Left ventricle myocardium superior (tissue), 1 donor: Measurements from ENCODE around the gene SPSB3. TPM values are rescaled to one million over a fixed set of nuclear protein-coding genes. Genes with fewer than 3 reads are reported as not detected.

Experiments used
- ATAC-seq: fragments of 200-7000 bp; cut with Tn5 transposase; one replicate; pipeline ENCODE4 v1.9.1; 2020; ENCODE audit warnings: mild to moderate bottlenecking, moderate library complexity
- DNase-seq: peaks from one replicate; pipeline ENCODE4 v3.0.0-alpha.2; 2020
- intact Hi-C: fragments of 100-400 bp; cut with micrococcal nuclease; formaldehyde crosslinking; loops from one replicate; pipeline ENCODE4 v1.11.0; 2022
- microRNA-seq: library from miRNA; unstranded; fragments of <30 nt; microRNA quantifications from one replicate; pipeline ENCODE4 v1.2.0, GENCODE V29; 2020; ENCODE audit warnings: borderline number of aligned reads
- total RNA-seq: library from RNA; stranded (reverse); fragmentation: NEBNext Ultra II Directional; extraction: Animal tissue kit (Norgen Biotek cat#: 25700); gene quantifications from one replicate; pipeline ENCODE4 v1.2.1, GENCODE V29; 2021
- donor health status: DM: no; HTN: yes; CAD: no; lungs with severe emphysema.

Gene SPSB3
- total RNA-seq, 1 donor from 2014 or later = 40.8 TPM

DNA sequence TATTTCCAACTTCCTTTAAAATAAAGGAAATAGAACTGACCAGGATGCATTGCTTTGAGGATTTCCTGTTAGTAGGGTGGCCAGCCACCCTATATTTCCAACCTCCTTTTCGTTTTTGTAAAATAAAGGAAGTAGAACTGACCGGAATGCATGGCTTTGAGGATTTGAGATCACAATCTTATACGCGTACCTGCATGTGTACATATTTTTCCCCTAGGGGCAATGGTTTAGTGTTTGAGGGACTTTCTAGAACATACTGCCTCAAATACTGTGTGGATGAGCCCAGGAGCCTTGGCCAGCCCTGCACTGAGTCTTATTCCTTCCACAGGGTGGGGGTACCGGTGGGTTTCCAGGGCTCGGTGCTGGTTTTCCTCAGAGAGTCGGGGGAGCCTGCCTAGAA is 50.8 kb downstream of the SPSB3 start:
- intact Hi-C loops = no loop called here
- DNase-seq = no peak
- no peak for ATAC-seq

DNA sequence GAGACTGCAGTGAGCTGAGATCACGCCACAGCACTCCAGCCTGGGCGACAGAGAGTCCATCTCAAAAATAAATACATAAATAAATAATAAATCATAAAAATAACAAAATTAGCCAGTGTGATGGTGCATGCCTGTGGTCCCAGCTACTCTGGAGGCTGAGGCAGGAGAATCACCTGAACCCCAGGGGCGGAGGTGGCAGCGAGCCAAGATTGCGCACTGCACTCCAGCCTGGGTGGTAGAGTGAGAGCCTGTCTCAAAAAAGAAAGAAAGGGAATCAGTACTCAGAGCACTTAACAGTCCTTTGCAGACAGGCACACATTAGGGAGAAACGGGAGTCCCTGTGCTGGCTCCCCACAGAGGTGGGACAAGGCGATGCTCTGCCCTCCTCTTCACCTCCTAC is 51.3 kb downstream of the SPSB3 start:
- no peak for DNase-seq
- intact Hi-C loops = no loop called here
- ATAC-seq = no peak

DNA sequence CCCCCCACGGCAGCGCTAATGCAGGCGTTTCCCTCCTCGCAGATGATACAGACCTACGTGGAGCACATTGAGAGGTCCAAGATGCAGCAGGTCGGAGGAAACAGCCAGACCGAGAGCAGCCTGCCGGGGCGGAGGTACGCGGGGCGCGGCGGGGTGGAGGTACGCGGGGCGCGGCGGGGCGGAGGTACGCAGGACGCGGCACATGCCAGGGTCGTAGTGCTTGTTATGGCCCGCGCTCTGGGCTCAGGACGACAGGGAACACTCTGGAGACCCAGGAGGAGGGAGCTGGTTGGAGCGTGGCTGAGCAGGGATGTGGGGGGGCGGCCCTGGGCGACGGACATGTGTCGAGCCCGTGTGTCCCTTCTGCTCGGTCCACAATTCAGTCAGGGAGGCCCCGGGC is 52.9 kb downstream of the SPSB3 start:
- no peak for ATAC-seq
- intact Hi-C loops = no loop called here

DNA sequence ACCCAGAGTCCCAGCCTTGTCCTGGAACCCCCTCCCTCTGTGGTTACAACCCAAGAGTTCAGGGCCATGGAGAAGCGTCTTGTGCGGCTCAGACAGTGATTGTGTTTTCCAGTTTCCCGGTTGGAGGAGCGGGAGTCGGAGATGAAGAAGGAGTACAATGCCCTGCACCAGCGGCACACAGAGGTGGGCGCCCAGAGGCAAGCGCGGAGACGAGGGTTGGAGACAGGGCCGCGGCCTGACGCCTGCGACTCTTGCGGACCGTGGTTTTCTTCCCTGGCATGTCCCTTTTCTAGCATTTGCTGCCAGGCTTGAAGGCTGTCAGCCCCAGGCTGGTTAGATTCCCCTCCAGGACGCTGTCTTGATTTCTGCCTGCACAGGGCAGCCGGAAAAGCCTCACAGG is 53.3 kb downstream of the SPSB3 start:
- ATAC-seq = no peak
- intact Hi-C loops = no loop called here
- no peak for DNase-seq

More for the DNA sequence above, 52.9 kb downstream of the SPSB3 start:
- DNase-seq = no peak

DNA sequence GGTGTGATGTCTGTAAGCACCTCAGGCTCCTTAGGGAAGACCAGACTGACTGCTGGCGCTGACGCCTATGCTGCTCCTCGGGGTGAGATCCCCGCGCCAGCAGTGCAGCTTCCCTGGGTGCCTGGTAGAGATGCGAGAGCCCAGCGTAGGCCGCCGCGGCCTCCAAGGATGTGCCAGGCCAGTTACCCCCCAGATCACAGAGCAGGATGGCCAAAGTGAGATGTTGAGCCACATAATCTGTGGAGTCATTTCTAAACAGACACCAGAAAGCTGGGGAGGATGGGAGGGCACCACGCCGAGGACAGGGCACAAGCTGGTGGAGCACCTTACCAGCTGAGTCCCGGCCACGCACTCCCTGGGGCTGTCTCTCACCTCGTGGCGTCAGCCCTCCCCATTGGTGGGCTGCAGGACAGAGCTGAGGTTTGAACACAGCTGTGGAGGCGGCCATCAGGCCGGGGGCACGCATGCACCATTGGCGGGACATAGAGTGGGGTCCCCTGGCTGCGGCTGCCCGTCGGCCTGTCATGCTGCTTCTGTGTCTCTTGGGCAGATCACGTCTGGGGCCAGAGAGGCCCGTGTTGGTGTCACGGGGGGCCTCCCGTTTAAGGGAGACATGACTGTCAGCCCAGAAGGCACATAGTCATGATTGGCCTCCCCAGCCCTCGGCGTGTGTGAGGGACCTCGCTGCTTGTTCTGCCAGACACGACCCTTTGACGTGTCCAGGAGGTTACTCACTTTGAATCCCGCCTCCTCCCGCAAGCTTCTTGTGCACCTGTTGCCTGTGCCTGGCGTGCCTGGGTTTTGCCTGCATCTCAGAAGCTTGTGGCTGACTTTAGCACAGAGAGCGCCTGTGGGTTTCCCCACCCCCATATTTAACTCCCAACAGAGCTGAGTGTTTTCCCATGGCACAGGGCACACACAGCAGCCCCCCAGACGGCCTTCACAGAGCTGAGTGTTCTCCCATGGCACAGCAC is 54.4 kb downstream of the SPSB3 start:
- intact Hi-C loops = no loop called here
- no peak for DNase-seq
- ATAC-seq = no peak

Small RNA genes lying within 50 kb of the gene (microRNA-seq; reads per million reads assigned to microRNA genes)
- gene MIR3177 = not detected

Other genes with a start within 250 kb of the SPSB3 start
- 28.8 TPM for gene TMEM204, start 248.9 kb downstream of the SPSB3 start, total RNA-seq
- gene IFT140, start 170.5 kb downstream of the SPSB3 start, total RNA-seq = 7.5 TPM
- gene CRAMP1, start 170.2 kb downstream of the SPSB3 start, total RNA-seq = 11.3 TPM
- 41.6 TPM for gene JPT2, start 104.3 kb downstream of the SPSB3 start, total RNA-seq
- gene MAPK8IP3, start 76.4 kb downstream of the SPSB3 start, total RNA-seq = 80.3 TPM
- gene NME3, start 11.0 kb downstream of the SPSB3 start, total RNA-seq = 38.3 TPM
- gene EME2, start 9.8 kb downstream of the SPSB3 start, total RNA-seq = 8.1 TPM
- 85.9 TPM for gene MRPS34, start 9.4 kb downstream of the SPSB3 start, total RNA-seq
- 36.6 TPM for gene NUBP2, start 389 bp upstream of the SPSB3 start, total RNA-seq
- not detected for gene IGFALS, start 11.1 kb upstream of the SPSB3 start, total RNA-seq
- 182 TPM for gene HAGH, start 44.3 kb upstream of the SPSB3 start, total RNA-seq
- 30.0 TPM for gene FAHD1, start 44.6 kb upstream of the SPSB3 start, total RNA-seq
- gene MEIOB, start 89.6 kb upstream of the SPSB3 start, total RNA-seq = not detected
- not detected for gene HS3ST6, start 135.8 kb upstream of the SPSB3 start, total RNA-seq
- gene MSRB1, start 160.6 kb upstream of the SPSB3 start, total RNA-seq = 25.9 TPM
- gene RPL3L, start 172.1 kb upstream of the SPSB3 start, total RNA-seq = 315 TPM
- 769 TPM for gene NDUFB10, start 177.0 kb upstream of the SPSB3 start, total RNA-seq
- 788 TPM for gene RPS2, start 182.3 kb upstream of the SPSB3 start, total RNA-seq
- gene RNF151, start 184.3 kb upstream of the SPSB3 start, total RNA-seq = not detected
- 24.4 TPM for gene TBL3, start 189.5 kb upstream of the SPSB3 start, total RNA-seq
- gene NOXO1, start 198.9 kb upstream of the SPSB3 start, total RNA-seq = not detected
- gene GFER, start 201.6 kb upstream of the SPSB3 start, total RNA-seq = 32.2 TPM
- 1.0 TPM for gene SYNGR3, start 207.4 kb upstream of the SPSB3 start, total RNA-seq
- 16.0 TPM for gene ZNF598, start 227.2 kb upstream of the SPSB3 start, total RNA-seq
- not detected for gene NPW, start 237.2 kb upstream of the SPSB3 start, total RNA-seq
- gene NHERF2, start 244.3 kb upstream of the SPSB3 start, total RNA-seq = 235 TPM